ENCODE results near the gene POU3F1. TPM values are rescaled to one million over a fixed set of nuclear protein-coding genes. Genes with fewer than 3 reads are reported as not detected.

The POU3F1 gene
- total RNA-seq, 2 donors from 2014 or later = not detected

GRCh38 chr1:38027201-38028104 lies 19.1 kb downstream of the POU3F1 start:
- H3K36me3 ChIP-seq = peaks cover 35% of the 10 kb centered on the region
- DNase-seq (ENCODE audit: low spot score) = no peak

DNA sequence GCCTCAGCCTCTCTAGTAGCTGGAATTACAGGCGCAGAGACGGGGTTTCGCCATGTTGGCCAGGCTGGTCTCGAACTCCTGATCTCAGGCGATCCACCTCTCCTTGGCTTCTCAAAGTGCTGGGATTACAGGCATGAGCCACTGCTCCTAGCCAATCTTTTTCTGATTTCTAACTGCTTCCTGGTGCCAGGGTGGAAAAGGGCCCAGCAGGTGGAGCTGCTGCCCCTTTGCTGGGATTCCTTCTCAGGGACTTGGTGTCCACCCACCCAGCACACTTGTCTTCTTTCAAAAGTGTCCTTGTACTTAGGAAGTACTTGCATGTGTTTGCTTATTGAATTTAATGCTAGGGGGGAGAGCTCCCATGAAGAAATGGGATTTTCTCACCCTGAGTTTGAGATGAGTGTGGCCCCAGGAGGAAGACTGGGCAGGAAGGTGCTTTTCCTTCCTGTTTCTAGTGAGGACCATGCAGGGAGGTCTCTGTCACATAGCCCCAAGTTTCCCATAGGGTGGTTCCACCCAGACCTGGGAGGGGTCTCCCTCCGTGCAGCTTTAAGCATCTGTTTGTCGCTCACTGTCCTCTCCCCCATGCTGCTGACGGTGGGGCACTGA lies 19.9 kb downstream of the POU3F1 start:
- H3K27ac ChIP-seq = no peak overlapping the region
- DNase-seq (ENCODE audit: low spot score) = no peak
- H3K4me3 ChIP-seq = no peak overlapping the region
- H3K27me3 ChIP-seq = no peaks in the 10 kb centered on the region
- H3K9me3 ChIP-seq = no peaks in the 10 kb centered on the region
- H3K4me1 ChIP-seq = peaks cover 0 to 28% of the 10 kb centered on the region in 2 donors
- peak in 1 of 2 donors; percentile 67 for TF ChIP-seq CTCF (IDR thresholded peaks at IDR 0.05)
- H3K36me3 ChIP-seq = peaks cover 42% of the 10 kb centered on the region

More at GRCh38 chr1:38027201-38028104, 19.1 kb downstream of the POU3F1 start:
- Histone ChIP-seq H3K4me3 (no peak overlapping the region), H3K27me3 (no peaks in the 10 kb centered on the region), H3K9me3 (no peaks in the 10 kb centered on the region), H3K27ac (no peak overlapping the region), H3K4me1 (peaks cover 0 to 28% of the 10 kb centered on the region in 2 donors)
- TF ChIP-seq CTCF (IDR thresholded peaks at IDR 0.05) = no peak

DNA sequence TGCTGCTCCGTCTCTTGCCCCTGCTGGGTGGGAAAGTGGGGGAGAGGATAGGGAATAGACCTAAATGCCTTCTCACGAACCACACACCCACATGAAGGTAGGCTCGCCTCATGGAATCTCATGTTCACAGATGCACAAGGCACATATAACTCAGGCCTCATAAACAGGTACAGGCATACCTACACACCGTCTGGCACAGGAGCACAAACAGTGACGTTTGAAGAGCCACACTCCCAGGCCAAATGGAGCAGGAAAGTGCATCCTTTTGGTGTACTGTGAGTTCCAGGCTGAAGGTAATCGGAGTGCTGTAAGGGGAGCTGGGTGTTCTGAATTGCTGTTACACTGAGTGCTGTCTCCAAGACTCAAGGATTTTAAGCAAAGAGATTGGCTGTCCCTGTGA lies 20.9 kb downstream of the POU3F1 start:
- no peak for TF ChIP-seq CTCF (IDR thresholded peaks at IDR 0.05)
- Histone ChIP-seq H3K27ac (no peak overlapping the region), H3K36me3 (peaks cover 53% of the 10 kb centered on the region), H3K4me1 (peaks cover 0 to 25% of the 10 kb centered on the region in 2 donors), H3K9me3 (no peaks in the 10 kb centered on the region), H3K4me3 (no peak overlapping the region), H3K27me3 (no peaks in the 10 kb centered on the region)
- no peak for DNase-seq (ENCODE audit: low spot score)

DNA sequence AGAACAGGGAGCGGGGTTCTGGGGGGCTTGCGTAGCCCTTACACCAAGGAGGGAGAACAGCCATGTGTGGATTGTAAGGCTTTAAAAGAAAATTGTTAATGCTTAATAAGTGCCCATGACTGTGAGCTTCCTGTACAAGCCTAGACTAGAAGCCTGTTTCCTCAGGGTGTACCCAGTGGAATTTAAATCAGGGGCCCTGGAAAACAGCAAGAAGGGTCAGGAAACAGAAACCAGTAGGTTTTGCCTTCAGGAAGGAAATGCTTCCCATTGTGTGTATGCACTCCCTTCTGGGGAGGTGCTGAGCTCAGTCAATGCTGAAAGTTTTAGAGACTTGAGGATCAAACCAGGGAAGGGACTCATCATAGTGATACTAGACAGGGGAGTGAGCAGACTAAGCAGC lies 21.4 kb downstream of the POU3F1 start:
- TF ChIP-seq CTCF (IDR thresholded peaks at IDR 0.05) = no peak
- Histone ChIP-seq H3K36me3 (peaks cover 57% of the 10 kb centered on the region), H3K27ac (no peak overlapping the region), H3K4me1 (peaks cover 0 to 21% of the 10 kb centered on the region in 2 donors), H3K9me3 (no peaks in the 10 kb centered on the region), H3K27me3 (no peaks in the 10 kb centered on the region), H3K4me3 (no peak overlapping the region)
- no peak for DNase-seq (ENCODE audit: low spot score)

DNA sequence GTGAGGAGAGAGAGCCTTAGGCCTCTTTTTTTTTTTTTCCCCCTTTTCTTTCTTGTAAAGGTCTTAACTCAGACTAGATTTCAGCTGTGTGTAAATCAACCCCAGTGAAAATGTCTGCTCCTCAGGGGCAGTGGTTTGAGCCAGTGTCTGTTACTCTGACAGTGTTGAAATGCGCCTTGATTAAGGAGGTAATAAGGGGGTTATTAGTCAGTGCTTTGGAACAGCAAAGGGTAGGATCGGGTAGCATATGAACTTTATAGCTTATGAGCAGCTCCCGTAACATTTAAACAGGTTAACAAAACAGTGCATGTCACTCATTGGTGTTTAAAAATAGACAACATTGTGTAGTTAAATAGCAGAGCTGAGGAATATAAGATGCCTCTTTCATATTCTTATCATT lies 23.8 kb downstream of the POU3F1 start:
- H3K4me1 ChIP-seq = no peaks in the 10 kb centered on the region
- H3K36me3 ChIP-seq = peaks cover 81% of the 10 kb centered on the region
- TF ChIP-seq CTCF (IDR thresholded peaks at IDR 0.05) = no peak
- H3K27ac ChIP-seq = no peak overlapping the region
- no peaks in the 10 kb centered on the region for H3K9me3 ChIP-seq
- DNase-seq (ENCODE audit: low spot score) = no peak
- H3K4me3 ChIP-seq = no peak overlapping the region
- H3K27me3 ChIP-seq = no peaks in the 10 kb centered on the region
